ENCODE results near the gene POLD4.

The POLD4 gene

GRCh38 chr11:67382276-67383136 lies 29.2 kb upstream of the POLD4 start:
- peak; percentile 70 for DNase-seq
- Histone ChIP-seq H3K27ac (no peak overlapping the region), H3K27me3 (replicated peaks) (no peaks in the 10 kb centered on the region), H3K4me3 (ENCODE audit: low read depth, low read length) (no peak overlapping the region), H3K36me3 (replicated peaks) (no peaks in the 10 kb centered on the region)
- in situ Hi-C loops (cut with HindIII; ENCODE audit: low pct_ligation_motif_present, low sequenced_read_pairs) = no loop called here
- TF ChIP-seq CTCF (IDR thresholded peaks at IDR 0.05; ENCODE audit: low read depth, low read length, missing control alignments) = peak; percentile 99

GRCh38 chr11:67381244-67381972 lies 28.1 kb upstream of the POLD4 start:
- Histone ChIP-seq H3K27ac (no peak overlapping the region), H3K4me3 (ENCODE audit: low read depth, low read length) (no peak overlapping the region)

GRCh38 chr11:67379061-67380058 lies 26.0 kb upstream of the POLD4 start:
- no peaks in the 10 kb centered on the region for H3K36me3 ChIP-seq (replicated peaks)
- in situ Hi-C loops (cut with HindIII; ENCODE audit: low pct_ligation_motif_present, low sequenced_read_pairs) = no loop called here
- DNase-seq = no peak
- H3K27ac ChIP-seq = no peak overlapping the region
- no peak for TF ChIP-seq CTCF (IDR thresholded peaks at IDR 0.05; ENCODE audit: low read depth, low read length, missing control alignments)
- H3K27me3 ChIP-seq (replicated peaks) = no peaks in the 10 kb centered on the region
- no peak overlapping the region for H3K4me3 ChIP-seq (ENCODE audit: low read depth, low read length)

More at GRCh38 chr11:67381244-67381972, 28.1 kb upstream of the POLD4 start:
- TF ChIP-seq CTCF (IDR thresholded peaks at IDR 0.05; ENCODE audit: low read depth, low read length, missing control alignments) = no peak
- Histone ChIP-seq H3K36me3 (replicated peaks) (no peaks in the 10 kb centered on the region), H3K27me3 (replicated peaks) (no peaks in the 10 kb centered on the region)
- no peak for DNase-seq
- in situ Hi-C loops (cut with HindIII; ENCODE audit: low pct_ligation_motif_present, low sequenced_read_pairs) = no loop called here

GRCh38 chr11:67378544-67378943 lies 25.2 kb upstream of the POLD4 start:
- no peak for TF ChIP-seq CTCF (IDR thresholded peaks at IDR 0.05; ENCODE audit: low read depth, low read length, missing control alignments)
- H3K4me3 ChIP-seq (ENCODE audit: low read depth, low read length) = no peak overlapping the region
- in situ Hi-C loops (cut with HindIII; ENCODE audit: low pct_ligation_motif_present, low sequenced_read_pairs) = no loop called here
- no peak for DNase-seq
- no peaks in the 10 kb centered on the region for H3K27me3 ChIP-seq (replicated peaks)
- H3K27ac ChIP-seq = no peak overlapping the region
- H3K36me3 ChIP-seq (replicated peaks) = no peaks in the 10 kb centered on the region

All from brain microvascular endothelial cell (primary cell).